Neuronal stem cell (in vitro differentiated cells): ENCODE data around the gene CACNG7.

Experiments
- DNase-seq: peaks from one replicate; pipeline ENCODE4 v3.0.0-alpha.2; 2013; ENCODE audit warnings: low spot score
- H2AFZ ChIP-seq: one replicate; pipeline ENCODE4 v1.6.1; 2013; ENCODE audit warnings: mild to moderate bottlenecking, low read length, inconsistent platforms
- H2AK5ac ChIP-seq: 2 replicates; pipeline ENCODE4 v1.6.1; 2013; ENCODE audit warnings: low read depth, mild to moderate bottlenecking, inconsistent platforms, low read length, moderate library complexity, mixed read lengths
- H2BK120ac ChIP-seq: 2 replicates; pipeline ENCODE4 v1.6.1; 2013; ENCODE audit warnings: low read depth, mild to moderate bottlenecking, inconsistent platforms, low read length, moderate library complexity, mixed read lengths
- H2BK12ac ChIP-seq: one replicate; pipeline ENCODE4 v1.6.1; 2013; ENCODE audit warnings: low read length, inconsistent platforms
- H2BK15ac ChIP-seq: 2 replicates; pipeline ENCODE4 v1.6.1; 2013; ENCODE audit warnings: mild to moderate bottlenecking, low read length, inconsistent platforms, mixed read lengths
- H2BK5ac ChIP-seq: one replicate; pipeline ENCODE4 v1.6.1; 2013; ENCODE audit warnings: inconsistent platforms, mild to moderate bottlenecking, low read length, moderate library complexity
- H3K14ac ChIP-seq: one replicate; pipeline ENCODE4 v1.6.1; 2013; ENCODE audit warnings: low read length, inconsistent platforms
- H3K18ac ChIP-seq: 2 replicates; pipeline ENCODE4 v1.6.1; 2013; ENCODE audit warnings: low read length, inconsistent platforms
- H3K23ac ChIP-seq: 2 replicates; pipeline ENCODE4 v1.6.1; 2013; ENCODE audit warnings: low read depth, mild to moderate bottlenecking, mixed read lengths, low read length, inconsistent platforms; ENCODE audit not compliant: poor library complexity
- H3K27ac ChIP-seq: replicated peaks from 3 replicates; pipeline ENCODE4 v1.5.1; 2013; ENCODE audit warnings: low read length, inconsistent platforms
- H3K27me3 ChIP-seq, 3 experiments: 2 replicates each; pipeline ENCODE4 v1.6.1; 2013; ENCODE audit warnings: low read length in 3 of 3, mild to moderate bottlenecking in 2 of 3, inconsistent platforms in 1 of 3, low read depth in 1 of 3, mixed read lengths in 1 of 3, moderate library complexity in 1 of 3; ENCODE audit not compliant: control insufficient read depth in 3 of 3, insufficient read depth in 3 of 3
- H3K36me3 ChIP-seq, 2 donors: replicated peaks in 1 of 2; 2 replicates each; pipeline ENCODE4 v1.6.1; 2013; ENCODE audit warnings: low read length in 2 of 2; ENCODE audit not compliant: control insufficient read depth in 2 of 2, insufficient read depth in 2 of 2
- H3K4ac ChIP-seq: 2 replicates; pipeline ENCODE4 v1.6.1; 2013; ENCODE audit warnings: inconsistent platforms, mild to moderate bottlenecking, low read length, moderate library complexity
- H3K4me1 ChIP-seq, 2 donors: 1 replicate in 1 of 2; 2 replicates in 1 of 2; pipeline ENCODE4 v1.6.1; 2013; ENCODE audit warnings: low read length in 2 of 2, low read depth in 1 of 2; ENCODE audit not compliant: control insufficient read depth in 2 of 2, insufficient read depth in 1 of 2
- H3K4me2 ChIP-seq: one replicate; pipeline ENCODE4 v1.6.1; 2013; ENCODE audit warnings: mild to moderate bottlenecking, low read length, inconsistent platforms; ENCODE audit not compliant: insufficient read depth, poor library complexity, severe bottlenecking
- H3K4me3 ChIP-seq, 2 donors: 2 replicates each; pipeline ENCODE4 v1.5.1; 2013; ENCODE audit warnings: low read length in 2 of 2, mild to moderate bottlenecking in 2 of 2, inconsistent platforms in 1 of 2, moderate library complexity in 1 of 2
- H3K79me1 ChIP-seq: one replicate; pipeline ENCODE4 v1.6.1; 2013; ENCODE audit warnings: low read depth, mild to moderate bottlenecking, inconsistent platforms, low read length, moderate library complexity
- H3K9ac ChIP-seq: one replicate; pipeline ENCODE4 v1.6.1; 2013; ENCODE audit warnings: mild to moderate bottlenecking, low read depth, low read length, inconsistent platforms; ENCODE audit not compliant: poor library complexity
- H3K9me3 ChIP-seq, 2 donors: replicated peaks in 1 of 2; 2 replicates each; pipeline versions ENCODE3 to v1.6.1; 2013; ENCODE audit warnings: low read length in 2 of 2, mild to moderate bottlenecking in 2 of 2, inconsistent platforms in 1 of 2, low read depth in 1 of 2, mixed read lengths in 1 of 2, moderate library complexity in 1 of 2; ENCODE audit not compliant: control insufficient read depth in 2 of 2, insufficient read depth in 1 of 2
- H4K8ac ChIP-seq: one replicate; pipeline ENCODE4 v1.6.1; 2013; ENCODE audit warnings: low read depth, mild to moderate bottlenecking, inconsistent platforms, low read length, moderate library complexity
- H4K91ac ChIP-seq: one replicate; pipeline ENCODE4 v1.6.1; 2013; ENCODE audit warnings: low read length, low read depth, mild to moderate bottlenecking, inconsistent platforms; ENCODE audit not compliant: poor library complexity
- WGBS, 2 donors: extraction: QIAGEN DNeasy Blood & Tissue Kit; methylation state at CpG; one replicate each; pipeline ENCODE4 v1.1.7; 2013; ENCODE audit warnings: missing lambda C conversion rate in 2 of 2, mixed read lengths in 1 of 2; ENCODE audit not compliant: insufficient read length in 2 of 2, insufficient replicate concordance in 1 of 2; ENCODE audit errors: extremely low coverage in 2 of 2; 5-methylcytosine and 5-hydroxymethylcytosine counted together

CACNG7 gene

DNA sequence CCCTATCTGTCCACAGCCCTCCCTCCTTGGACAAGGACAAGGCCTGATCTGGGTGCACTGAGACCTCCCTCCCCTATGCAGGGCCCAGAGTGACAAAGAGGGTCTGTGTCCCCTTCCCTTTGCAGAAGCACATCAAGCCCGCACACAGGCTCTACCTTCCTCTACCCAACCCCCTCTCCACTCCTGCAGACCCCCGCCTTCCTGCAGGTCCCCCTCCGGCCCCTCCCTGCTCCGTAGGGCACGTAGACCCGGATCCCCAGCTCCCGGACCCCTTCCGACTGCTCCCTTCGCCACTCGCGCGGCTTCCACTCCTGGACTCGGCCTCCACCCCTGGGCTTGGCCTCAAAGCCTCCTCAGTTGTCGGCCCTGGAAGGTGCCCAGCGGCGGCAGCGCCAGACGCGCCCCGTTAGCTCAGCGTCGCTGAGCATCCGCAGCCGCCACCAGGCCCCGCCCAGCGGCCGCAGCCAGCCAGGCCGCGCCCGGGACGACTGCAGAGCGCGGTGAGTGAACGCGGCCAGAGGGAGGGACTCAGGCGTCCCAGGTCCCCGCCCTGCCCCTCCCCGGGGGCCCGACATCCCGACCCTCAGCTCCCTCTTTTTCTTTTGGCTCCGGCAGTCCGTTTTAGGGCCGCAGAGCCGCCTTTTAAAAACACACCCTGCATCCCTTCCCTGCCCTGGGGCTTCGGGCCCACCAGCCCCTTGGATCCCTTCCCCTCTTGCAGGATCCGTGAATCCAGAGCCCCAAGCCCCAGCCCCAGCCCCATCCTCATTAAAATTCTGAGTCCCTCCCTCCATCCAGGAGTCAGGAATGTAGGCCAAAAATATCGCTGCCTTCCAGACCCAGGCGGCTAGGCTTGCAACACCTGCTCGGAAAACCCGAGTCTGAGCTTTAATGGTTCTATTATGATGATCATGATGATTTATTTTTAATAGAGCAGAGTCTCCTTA is 42.9 kb upstream of the CACNG7 start:
- Histone ChIP-seq H3K4me3 (peak overlapping the region; percentile 69 to 85), H2BK12ac (peak overlapping the region; percentile 92), H2AK5ac (peak overlapping the region; percentile 94), H3K4ac (no peak overlapping the region), H3K27ac (peak overlapping the region; percentile 96), H3K9ac (peak overlapping the region; percentile 86), H3K36me3 (peaks cover 0 to 8% of the 10 kb centered on the region in 2 donors), H3K23ac (peak overlapping the region; percentile 67), H2AFZ (peak overlapping the region; percentile 97), H3K9me3 (no peaks in the 10 kb centered on the region), H4K91ac (no peak overlapping the region), H3K4me2 (peak overlapping the region; percentile 79), H3K27me3 (no peaks in the 10 kb centered on the region), H2BK5ac (peak overlapping the region; percentile 99), H3K18ac (peak overlapping the region; percentile 98), H2BK15ac (peak overlapping the region; percentile 53), H2BK120ac (peak overlapping the region; percentile 65), H4K8ac (peak overlapping the region; percentile 74), H3K4me1 (peaks cover 8 to 15% of the 10 kb centered on the region in 2 donors), H3K79me1 (peaks cover 2% of the 10 kb centered on the region), H3K14ac (peak overlapping the region; percentile 98)
- DNase-seq = peak; percentile 79
- no CpG with 5 or more reads among the region's 50 CpGs for WGBS, 2 donors

DNA sequence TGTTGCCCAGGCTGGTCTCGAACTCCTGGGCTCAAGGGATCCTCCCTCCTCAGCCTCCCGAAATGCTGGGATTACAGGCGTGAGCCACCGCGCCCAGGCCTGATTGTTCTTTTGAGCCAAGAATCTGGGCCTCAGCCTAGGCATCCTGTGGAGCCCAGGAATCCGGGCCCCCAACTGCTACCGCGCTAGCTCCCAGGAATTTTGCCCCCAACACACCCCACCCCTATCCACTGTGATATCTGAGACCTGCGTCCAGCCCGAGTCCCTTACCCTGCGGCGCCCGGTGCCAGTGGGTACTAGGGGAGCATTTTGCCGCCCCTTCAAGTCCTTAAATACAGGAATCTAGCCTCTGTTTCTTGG is 42.2 kb upstream of the CACNG7 start:
- H2BK15ac ChIP-seq = peak overlapping the region; percentile 19
- H2BK120ac ChIP-seq = peak overlapping the region; percentile 65
- H4K8ac ChIP-seq = no peak overlapping the region
- peak overlapping the region; percentile 99 for H2BK5ac ChIP-seq
- no peak for DNase-seq
- peak overlapping the region; percentile 97 for H2AFZ ChIP-seq
- peak overlapping the region; percentile 94 for H2AK5ac ChIP-seq
- H3K27me3 ChIP-seq = no peaks in the 10 kb centered on the region
- H3K4me1 ChIP-seq = peaks cover 8 to 15% of the 10 kb centered on the region in 2 donors
- H3K14ac ChIP-seq = no peak overlapping the region
- H3K4ac ChIP-seq = no peak overlapping the region
- peak overlapping the region; percentile 93 for H3K18ac ChIP-seq
- no CpG with 5 or more reads among the region's 14 CpGs for WGBS, 2 donors
- H2BK12ac ChIP-seq = no peak overlapping the region
- peak overlapping the region; percentile 79 for H3K4me2 ChIP-seq
- no peak overlapping the region for H4K91ac ChIP-seq
- H3K9me3 ChIP-seq = no peaks in the 10 kb centered on the region
- H3K27ac ChIP-seq = peak overlapping the region; percentile 96
- H3K36me3 ChIP-seq = peaks cover 0 to 13% of the 10 kb centered on the region in 2 donors
- no peak overlapping the region for H3K23ac ChIP-seq
- peak overlapping the region; percentile 80 for H3K9ac ChIP-seq
- peaks cover 2% of the 10 kb centered on the region for H3K79me1 ChIP-seq
- peak overlapping the region; percentile 69 to 85 for H3K4me3 ChIP-seq

DNA sequence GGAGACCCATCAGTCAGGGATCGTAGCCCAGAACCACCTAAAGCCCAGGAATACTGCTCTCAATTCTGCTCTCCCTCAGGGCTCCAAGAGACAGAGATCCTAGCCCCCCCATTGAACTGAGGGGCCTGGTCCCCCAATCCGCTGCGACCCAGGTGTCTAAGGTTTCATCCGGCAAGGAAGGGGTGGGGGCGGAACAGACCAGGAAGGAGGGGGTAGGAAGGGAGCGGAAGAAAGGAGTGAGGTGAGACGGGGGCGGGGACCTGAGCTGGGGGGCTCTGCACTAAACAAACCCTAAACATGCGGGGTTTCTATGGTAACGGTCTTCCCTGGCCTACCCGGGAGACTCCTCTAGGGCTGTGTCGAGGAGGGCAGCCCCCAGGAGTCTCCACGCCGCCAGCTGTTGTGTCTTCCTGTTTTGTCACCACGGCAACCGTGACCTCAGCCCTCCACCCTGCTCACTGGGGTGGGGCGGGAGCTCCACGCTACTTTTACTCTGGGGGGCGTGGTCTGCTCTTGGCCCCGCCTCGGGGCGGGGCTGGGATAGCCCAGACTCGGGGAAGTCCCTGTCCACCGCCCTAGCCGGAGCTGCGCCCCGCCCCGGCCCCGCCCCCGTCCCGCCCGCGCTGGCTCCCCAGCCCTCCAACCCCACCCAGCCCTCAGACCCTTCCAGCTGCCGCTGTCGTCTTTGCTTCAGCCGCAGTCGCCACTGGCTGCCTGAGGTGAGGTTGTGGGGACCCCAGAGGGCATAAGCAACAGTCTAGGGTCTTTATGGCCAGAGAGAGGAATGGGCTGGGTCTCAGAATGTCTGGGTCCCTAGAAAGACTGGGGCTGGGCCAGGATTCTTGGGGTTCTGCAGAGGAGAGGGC is 41.6 kb upstream of the CACNG7 start, which contains the start of gene MYADM:
MYADM (plus strand) TSS at position 659 of the 866 bp plus-strand sequence. CDS start 5,647 bp downstream, outside the sequence.
- H3K79me1 ChIP-seq = peaks cover 2% of the 10 kb centered on the region
- no peak within 1 kb of the TSS for H3K4ac ChIP-seq
- no peak within 1 kb of the TSS for H2BK12ac ChIP-seq
- H3K23ac ChIP-seq = peak within 1 kb of the TSS; percentile 44
- peak within 1 kb of the TSS; percentile 99 for H2BK5ac ChIP-seq
- H2BK15ac ChIP-seq = peak within 1 kb of the TSS; percentile 86
- peak within 1 kb of the TSS; percentile 87 to 96 for H3K4me3 ChIP-seq
- H2AFZ ChIP-seq = peak within 1 kb of the TSS; percentile 97
- peak within 1 kb of the TSS; percentile 88 for H3K4me2 ChIP-seq
- H3K36me3 ChIP-seq = peaks cover 0 to 19% of the 10 kb centered on the region in 2 donors
- no peak within 1 kb of the TSS for H4K8ac ChIP-seq
- peak within 1 kb of the TSS; percentile 97 for H3K18ac ChIP-seq
- no CpG with 5 or more reads among the region's 37 CpGs for WGBS, 2 donors
- H3K4me1 ChIP-seq = peaks cover 8 to 15% of the 10 kb centered on the region in 2 donors
- H3K27ac ChIP-seq = peak within 1 kb of the TSS; percentile 96
- H4K91ac ChIP-seq = peak within 1 kb of the TSS; percentile 38
- no peaks in the 10 kb centered on the region for H3K9me3 ChIP-seq
- H2BK120ac ChIP-seq = peak within 1 kb of the TSS; percentile 65
- H2AK5ac ChIP-seq = peak within 1 kb of the TSS; percentile 94
- peak within 1 kb of the TSS; percentile 92 for H3K9ac ChIP-seq
- H3K27me3 ChIP-seq = no peaks in the 10 kb centered on the region
- no peak within 1 kb of the TSS for H3K14ac ChIP-seq
- peak; percentile 100 for DNase-seq
